ENCODE results near the gene GPR101.

GPR101 gene
- 0.23 to 1.8 (median 1.3) reads per million in 4 donors for total RNA-seq

DNA sequence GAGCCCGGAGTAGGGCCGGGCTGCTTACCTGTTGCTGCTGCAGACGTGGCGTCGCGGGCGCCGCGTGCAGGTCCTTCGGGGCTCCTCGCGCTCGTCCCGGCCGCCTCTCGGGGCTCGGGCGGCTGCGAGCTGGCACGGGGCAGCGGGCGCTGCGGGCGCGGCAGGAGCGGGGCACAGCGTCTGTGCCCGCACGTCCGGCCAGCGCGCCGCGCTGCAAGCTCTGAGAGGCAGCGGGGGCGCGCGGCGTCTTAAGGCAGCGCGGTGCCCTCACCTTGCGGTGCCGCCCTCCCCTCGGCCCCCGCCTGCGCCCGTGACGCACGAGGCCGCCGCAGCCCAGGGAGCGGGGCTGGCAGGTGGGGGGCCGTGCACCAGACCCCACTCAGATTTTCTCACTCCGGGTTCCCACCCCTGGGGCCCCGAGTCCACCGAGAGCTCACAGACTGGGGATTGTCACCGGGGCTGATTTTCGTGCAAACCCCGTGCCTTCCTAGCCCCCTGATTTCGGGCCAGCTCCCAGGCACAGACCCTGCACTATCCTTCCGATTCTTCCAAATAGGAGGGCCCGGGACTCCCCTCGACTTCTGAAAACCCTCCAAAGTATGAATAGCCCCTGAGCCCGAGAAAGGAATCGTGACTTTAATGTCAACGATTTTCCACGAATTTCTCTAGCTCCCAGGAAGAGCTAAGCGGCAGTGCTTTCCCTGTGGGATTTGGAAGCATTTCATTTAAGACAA lies at the start of gene GPR101:
Gene GPR101, minus strand, starts transcription at position 222 of the 734 bp plus-strand sequence. CDS start 2,321 bp downstream, outside the sequence.
- DNase-seq = no peak

GRCh38 chrX:137081239-137081638 lies 47.4 kb upstream of the GPR101 start:
- DNase-seq = no peak

DNA sequence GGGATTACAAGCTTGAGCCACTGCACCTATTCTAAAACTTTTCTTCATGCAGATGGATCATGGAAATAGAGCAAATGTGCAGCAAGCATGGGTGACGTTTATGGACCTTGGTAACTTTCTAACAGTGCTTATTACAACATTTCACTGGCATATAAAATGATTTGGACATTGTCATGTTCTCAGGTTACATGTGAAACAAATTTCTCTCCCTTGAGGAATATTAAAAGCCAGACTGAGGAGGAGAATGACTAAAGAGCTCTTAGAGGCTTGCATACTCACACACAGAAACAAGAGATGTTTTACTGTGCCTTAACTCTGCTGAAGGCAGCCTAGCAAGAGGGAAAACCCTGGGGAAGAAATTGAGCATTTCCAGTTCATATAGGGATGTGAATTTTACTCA lies 38.6 kb upstream of the GPR101 start:
- no peak for DNase-seq

GRCh38 chrX:137071596-137071995 lies 37.8 kb upstream of the GPR101 start:
- DNase-seq = no peak

DNA sequence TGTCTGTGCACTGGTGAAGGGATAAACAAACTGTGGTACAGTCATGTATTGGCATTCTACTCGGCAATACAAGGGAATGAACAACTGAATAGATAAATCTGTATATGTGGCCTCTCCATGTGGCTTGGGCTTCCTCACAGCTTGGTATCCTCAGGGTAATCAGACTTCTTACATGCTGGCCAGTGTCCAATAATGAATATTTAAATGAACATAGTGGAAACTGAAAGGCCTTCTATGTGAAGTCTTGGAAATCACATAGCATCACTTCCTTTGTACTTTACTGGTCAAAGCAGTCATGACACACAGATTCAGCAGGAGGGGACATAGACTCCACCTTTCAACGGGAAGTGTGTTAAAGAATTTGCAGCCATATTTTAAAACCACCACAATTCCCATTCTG lies 33.4 kb upstream of the GPR101 start:
- no peak for DNase-seq

GRCh38 chrX:137062915-137063617 lies 29.3 kb upstream of the GPR101 start:
- DNase-seq = no peak

GRCh38 chrX:137058339-137059127 lies 24.7 kb upstream of the GPR101 start:
- no peak for DNase-seq

DNA sequence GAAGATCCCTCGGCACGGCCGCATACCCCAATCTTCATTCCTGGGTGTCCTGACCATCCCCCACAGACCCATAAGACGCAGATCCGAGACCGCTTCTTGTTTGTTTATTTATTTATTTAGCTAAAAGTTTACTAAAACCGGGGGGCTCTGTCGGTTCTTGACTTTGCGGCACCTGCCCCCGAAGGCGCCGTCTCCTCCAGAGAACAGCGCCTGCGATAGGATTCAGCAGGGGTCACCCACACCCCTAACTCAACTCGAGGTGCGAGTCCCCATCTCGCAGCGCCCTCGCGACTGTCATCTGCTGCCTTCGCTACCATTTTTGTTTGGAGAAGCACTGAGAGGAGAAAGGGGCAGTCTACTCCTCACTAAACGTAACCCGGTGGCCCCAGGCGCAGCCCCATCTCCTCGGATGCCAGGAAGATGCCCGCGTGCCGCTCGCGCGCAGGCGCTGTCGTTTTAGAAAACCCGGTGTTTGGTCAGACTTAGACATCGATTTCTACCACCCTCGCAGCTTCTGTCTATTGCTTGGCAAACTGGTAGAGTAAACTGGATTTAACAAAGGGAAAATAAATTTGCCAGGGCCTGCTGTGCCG lies 18.9 kb upstream of the GPR101 start:
- DNase-seq = peak in 3 of 5 donors; percentile 3 to 10 (median 4)

DNA sequence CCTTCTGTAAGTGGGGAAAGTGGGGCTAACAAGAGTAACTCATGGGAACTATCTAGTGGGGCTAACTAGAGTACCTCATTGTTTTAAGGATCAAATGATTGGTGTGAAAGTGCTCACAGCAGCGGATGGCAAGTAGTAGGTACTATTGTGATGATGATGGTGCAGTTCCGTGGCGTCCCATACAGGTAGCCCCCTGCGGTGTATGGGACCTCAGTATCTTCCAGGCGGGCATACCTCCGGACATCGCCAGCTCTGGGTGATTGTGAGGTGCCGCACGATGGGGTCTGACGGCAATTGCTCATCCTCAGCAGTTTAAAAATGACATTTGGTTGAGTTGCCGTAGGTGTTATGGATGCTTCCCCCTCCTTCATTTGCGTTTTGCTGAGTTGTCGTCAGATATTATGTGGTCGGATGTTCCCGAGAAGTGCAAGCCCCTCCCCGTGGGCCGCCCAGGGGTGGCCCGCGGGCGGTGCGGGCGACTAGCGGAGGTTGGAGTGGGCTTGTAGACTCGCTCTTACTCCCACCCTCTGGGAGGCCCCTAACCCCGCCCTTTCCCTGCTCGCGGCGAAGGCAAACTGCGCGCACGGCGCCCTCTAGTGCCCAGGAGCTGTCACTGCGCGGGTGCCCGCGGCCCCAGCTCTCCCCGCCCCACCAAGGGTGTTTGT lies 18.3 kb upstream of the GPR101 start:
- peak; percentile 56 to 70 (median 67) for DNase-seq

DNA sequence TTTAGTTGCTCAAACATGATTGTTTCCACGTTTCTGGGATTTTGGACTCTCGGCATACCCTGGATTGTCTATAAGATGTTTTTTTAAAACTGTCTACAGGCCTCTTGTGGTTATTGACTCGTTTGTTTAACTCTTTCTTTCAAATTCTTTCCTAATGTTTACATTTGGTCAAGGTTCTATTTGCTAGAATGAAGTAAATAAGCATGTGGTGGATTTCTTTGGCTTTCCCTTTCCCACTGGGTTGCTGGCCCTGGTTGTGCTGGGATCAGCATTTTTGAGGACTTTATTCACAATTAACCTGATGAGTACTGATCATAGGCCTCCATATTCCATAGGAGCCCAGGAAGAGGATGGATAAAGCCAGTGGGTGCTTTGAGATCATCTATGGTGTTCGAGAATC lies 11.1 kb upstream of the GPR101 start:
- no peak for DNase-seq

GRCh38 chrX:137043736-137044135 lies 9.9 kb upstream of the GPR101 start:
- DNase-seq = no peak

DNA sequence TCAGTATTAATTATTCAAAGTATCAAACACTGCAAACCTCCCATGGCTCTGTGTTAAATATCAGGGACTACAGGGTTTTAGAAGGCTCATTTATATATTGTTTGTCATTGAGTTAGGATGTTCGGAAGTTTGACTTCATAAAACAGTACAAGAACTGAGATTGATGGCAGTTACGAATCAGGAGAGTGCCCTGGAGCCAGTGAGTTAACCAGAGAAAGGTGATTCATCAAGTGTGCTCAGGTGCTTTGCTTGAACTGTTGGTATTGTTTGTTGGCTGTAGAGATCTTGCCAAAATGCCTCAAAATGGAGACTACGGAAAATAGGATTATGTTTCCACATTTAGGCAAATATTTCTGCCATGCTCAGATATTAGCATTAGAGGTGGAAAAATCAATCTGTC lies 7.5 kb upstream of the GPR101 start:
- no peak for DNase-seq

GRCh38 chrX:137040113-137040794 lies 6.5 kb upstream of the GPR101 start:
- no peak for DNase-seq

DNA sequence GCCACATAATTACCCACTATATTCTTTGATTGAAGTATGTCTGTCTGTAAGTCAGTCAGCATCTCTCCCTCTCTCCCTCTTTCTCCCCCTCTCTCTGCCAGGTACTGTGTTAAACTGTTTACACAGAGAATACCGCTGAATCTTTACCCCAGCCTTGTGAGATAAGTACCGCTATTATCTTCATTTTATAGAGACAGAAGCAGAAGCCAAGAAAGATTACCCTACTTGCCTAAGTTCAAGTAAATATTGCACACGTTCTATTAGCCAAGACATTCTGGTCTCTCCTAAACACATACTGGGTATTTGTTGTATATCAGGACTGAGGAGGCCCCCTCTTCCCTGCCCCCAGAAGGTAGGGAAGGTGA lies 695 bp upstream of the GPR101 start:
- DNase-seq = no peak

- no peak for DNase-seq
Observed at GRCh38 chrX:137032841-137033773, 688 bp downstream of the GPR101 start.

DNA sequence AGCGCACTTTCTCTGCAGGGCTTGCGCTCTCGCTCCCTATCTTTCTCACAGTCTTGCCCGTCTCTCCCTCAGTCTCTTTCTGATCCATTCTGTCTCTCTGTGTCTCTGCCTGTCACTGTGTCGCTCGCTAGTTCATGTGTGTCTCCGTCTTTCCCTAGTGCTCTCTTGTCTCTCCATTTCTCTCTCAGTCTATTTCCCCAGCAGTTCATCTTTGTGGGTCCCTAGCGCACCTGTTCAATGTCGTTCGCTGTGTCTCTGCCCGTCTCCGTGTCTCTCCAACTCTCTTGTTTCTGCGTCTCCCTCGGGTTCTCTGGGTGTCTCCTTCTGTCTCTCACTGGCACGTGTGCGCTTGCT lies 1.5 kb downstream of the GPR101 start:
- DNase-seq = no peak

- peak in 3 of 5 donors; percentile 8 to 62 (median 12) for DNase-seq
Observed at GRCh38 chrX:137031517-137032340, 2.1 kb downstream of the GPR101 start.

DNA sequence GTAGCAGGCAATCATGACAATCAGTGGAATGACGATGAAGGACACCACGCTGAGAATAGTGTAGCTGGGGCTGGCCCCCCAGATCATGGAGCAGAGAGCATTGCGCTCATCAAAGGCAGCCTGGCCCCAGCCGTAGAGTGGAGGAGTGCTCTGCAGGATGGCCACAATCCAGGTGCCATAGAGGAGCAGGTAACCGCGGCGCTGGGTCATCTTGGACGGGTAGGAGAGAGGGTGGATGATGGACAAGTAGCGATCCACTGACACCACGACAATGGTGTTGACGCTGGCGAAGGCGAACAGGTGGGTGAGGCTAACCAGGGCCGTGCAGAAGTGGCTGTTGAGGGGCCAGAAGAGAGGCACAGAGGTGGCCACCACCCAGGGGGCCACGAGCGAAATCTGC lies 2.8 kb downstream of the GPR101 start:
- no peak for DNase-seq

GRCh38 chrX:137028699-137029098 lies 5.1 kb downstream of the GPR101 start:
- no peak for DNase-seq

- no peak for DNase-seq
Observed at GRCh38 chrX:137025930-137026329, 7.9 kb downstream of the GPR101 start.

Measured in T-helper 1 cell (primary cell).